Memory B cell (primary cell): Measurements from ENCODE around the gene PITHD1.
"Not testable (repeated sequence)": the region's sequence is repeated elsewhere in the genome, so short reads cannot be mapped to it uniquely, and the experiment has no call there.

ENCODE experiments used
- ATAC-seq: fragments of 150-1000 bp; cut with Tn5 transposase; 2 replicates; pipeline ENCODE4 v1.10.0; 2021; ENCODE audit warnings: low read depth, mild to moderate bottlenecking, moderate library complexity
- DNase-seq, 2 donors: peaks; one replicate each; pipeline ENCODE4 v3.0.0; 2022; ENCODE audit warnings: low spot score in 2 of 2
- H3K27ac Mint-ChIP-seq: one replicate; pipeline ENCODE4 v1.8.0; 2022; ENCODE audit warnings: mild to moderate bottlenecking, moderate library complexity, mixed read lengths
- H3K27me3 Mint-ChIP-seq: one replicate; pipeline ENCODE4 v1.8.0; 2022; ENCODE audit warnings: mixed read lengths
- H3K36me3 Mint-ChIP-seq: one replicate; pipeline ENCODE4 v1.8.0; 2022; ENCODE audit warnings: mild to moderate bottlenecking, mixed read lengths
- H3K4me1 Mint-ChIP-seq: one replicate; pipeline ENCODE4 v1.8.0; 2022; ENCODE audit warnings: mixed read lengths
- H3K4me3 Mint-ChIP-seq: one replicate; pipeline ENCODE4 v1.8.0; 2022; ENCODE audit warnings: mild to moderate bottlenecking, moderate library complexity, mixed read lengths
- H3K9me3 Mint-ChIP-seq: one replicate; pipeline ENCODE4 v1.8.0; 2022; ENCODE audit warnings: mixed read lengths

The PITHD1 gene

GRCh38 chr1:23816361-23816760 is 38.1 kb downstream of the PITHD1 start:
- H3K4me3 Mint-ChIP-seq, result no peak overlapping the region
- H3K36me3 Mint-ChIP-seq, result peaks cover 13% of the 10 kb centered on the region
- H3K4me1 Mint-ChIP-seq, result peaks cover 8% of the 10 kb centered on the region
- no peaks in the 10 kb centered on the region for H3K9me3 Mint-ChIP-seq
- ATAC-seq (no peak), DNase-seq (no peak)
- H3K27me3 Mint-ChIP-seq, result no peaks in the 10 kb centered on the region
- H3K27ac Mint-ChIP-seq, result no peak overlapping the region

- Mint-ChIP-seq H3K4me1 (peaks cover 7% of the 10 kb centered on the region), H3K27me3 (no peaks in the 10 kb centered on the region), H3K36me3 (peaks cover 13% of the 10 kb centered on the region), H3K27ac (no peak overlapping the region), H3K9me3 (no peaks in the 10 kb centered on the region), H3K4me3 (no peak overlapping the region)
- no peak for ATAC-seq
- no peak for DNase-seq
Measured at GRCh38 chr1:23816906-23817305, 38.7 kb downstream of the PITHD1 start.

- H3K9me3 Mint-ChIP-seq, result no peaks in the 10 kb centered on the region
- H3K4me3 Mint-ChIP-seq, result no peak overlapping the region
- DNase-seq, result no peak
- H3K36me3 Mint-ChIP-seq, result peaks cover 9% of the 10 kb centered on the region
- no peak for ATAC-seq
- H3K4me1 Mint-ChIP-seq, result peaks cover 5% of the 10 kb centered on the region
- no peaks in the 10 kb centered on the region for H3K27me3 Mint-ChIP-seq
- no peak overlapping the region for H3K27ac Mint-ChIP-seq
Measured at GRCh38 chr1:23817633-23818032, 39.4 kb downstream of the PITHD1 start.

- peak overlapping the region; percentile 96 for H3K27ac Mint-ChIP-seq
- no peaks in the 10 kb centered on the region for H3K9me3 Mint-ChIP-seq
- ATAC-seq (no peak), DNase-seq (no peak)
- peak overlapping the region; percentile 52 for H3K4me3 Mint-ChIP-seq
- peaks cover 5% of the 10 kb centered on the region for H3K36me3 Mint-ChIP-seq
- H3K4me1 Mint-ChIP-seq, result peaks cover 19% of the 10 kb centered on the region
- H3K27me3 Mint-ChIP-seq, result no peaks in the 10 kb centered on the region
Measured at GRCh38 chr1:23823767-23824166, 45.5 kb downstream of the PITHD1 start.

- Mint-ChIP-seq H3K4me1 (peaks cover 19% of the 10 kb centered on the region), H3K27ac (peak overlapping the region; percentile 96), H3K4me3 (peak overlapping the region; percentile 95), H3K36me3 (peaks cover 5% of the 10 kb centered on the region), H3K9me3 (no peaks in the 10 kb centered on the region), H3K27me3 (no peaks in the 10 kb centered on the region)
- DNase-seq (no peak), ATAC-seq (peak; percentile 2)
Measured at GRCh38 chr1:23824711-23825075, 46.5 kb downstream of the PITHD1 start.

- DNase-seq (peak; percentile 71), ATAC-seq (peak; percentile 95)
- Mint-ChIP-seq H3K9me3 (no peaks in the 10 kb centered on the region), H3K27me3 (no peaks in the 10 kb centered on the region), H3K4me1 (peaks cover 19% of the 10 kb centered on the region), H3K27ac (peak within 1 kb of the TSS; percentile 96), H3K36me3 (peaks cover 2% of the 10 kb centered on the region), H3K4me3 (peak within 1 kb of the TSS; percentile 95)
Measured at GRCh38 chr1:23825076-23825761, 47.0 kb downstream of the PITHD1 start, which contains the start of gene HMGCL. Gene HMGCL, minus strand, starts transcription at chr1:23825429. Its CDS starts 14 bp downstream, at chr1:23825415.

GRCh38 chr1:23825762-23826522 is 47.7 kb downstream of the PITHD1 start:
- H3K36me3 Mint-ChIP-seq, result no peaks in the 10 kb centered on the region
- ATAC-seq (peak; percentile 49), DNase-seq (no peak)
- peak overlapping the region; percentile 95 for H3K4me3 Mint-ChIP-seq
- peaks cover 17% of the 10 kb centered on the region for H3K4me1 Mint-ChIP-seq
- no peaks in the 10 kb centered on the region for H3K9me3 Mint-ChIP-seq
- no peaks in the 10 kb centered on the region for H3K27me3 Mint-ChIP-seq
- peak overlapping the region; percentile 96 for H3K27ac Mint-ChIP-seq

GRCh38 chr1:23826590-23826989 is 48.4 kb downstream of the PITHD1 start:
- Mint-ChIP-seq H3K4me3 (peak overlapping the region; percentile 95), H3K4me1 (peaks cover 17% of the 10 kb centered on the region)
- H3K27me3 Mint-ChIP-seq, H3K36me3 Mint-ChIP-seq, ATAC-seq, H3K27ac Mint-ChIP-seq, H3K9me3 Mint-ChIP-seq, DNase-seq: not testable (repeated sequence)

GRCh38 chr1:23827717-23828116 is 49.5 kb downstream of the PITHD1 start:
- no peak overlapping the region for H3K27ac Mint-ChIP-seq
- H3K4me3 Mint-ChIP-seq, result no peak overlapping the region
- no peak for DNase-seq
- peaks cover 17% of the 10 kb centered on the region for H3K4me1 Mint-ChIP-seq
- no peaks in the 10 kb centered on the region for H3K9me3 Mint-ChIP-seq
- H3K36me3 Mint-ChIP-seq, result no peaks in the 10 kb centered on the region
- no peaks in the 10 kb centered on the region for H3K27me3 Mint-ChIP-seq
- ATAC-seq, result no peak

- ATAC-seq, result not testable (repeated sequence)
Measured at GRCh38 chr1:23834156-23834555, 55.9 kb downstream of the PITHD1 start.

GRCh38 chr1:23836037-23836436 is 57.8 kb downstream of the PITHD1 start:
- Mint-ChIP-seq H3K9me3 (no peaks in the 10 kb centered on the region), H3K4me1 (peaks cover 9% of the 10 kb centered on the region), H3K36me3 (no peaks in the 10 kb centered on the region), H3K4me3 (no peak overlapping the region), H3K27ac (no peak overlapping the region), H3K27me3 (peaks cover 2% of the 10 kb centered on the region)
- DNase-seq, result no peak
- ATAC-seq, result no peak

More at GRCh38 chr1:23834156-23834555, 55.9 kb downstream of the PITHD1 start:
- DNase-seq, H3K36me3 Mint-ChIP-seq, H3K27me3 Mint-ChIP-seq, H3K27ac Mint-ChIP-seq, H3K4me3 Mint-ChIP-seq, H3K4me1 Mint-ChIP-seq, H3K9me3 Mint-ChIP-seq: not testable (repeated sequence)
